NCI-H2081 (cell line): ENCODE data around the gene GATA5.

Source experiments
- DNase-seq, 2 experiments: peaks; one replicate each; lab custom pipeline; 2025; lab: John Stamatoyannopoulos, UW

Gene GATA5

DNA sequence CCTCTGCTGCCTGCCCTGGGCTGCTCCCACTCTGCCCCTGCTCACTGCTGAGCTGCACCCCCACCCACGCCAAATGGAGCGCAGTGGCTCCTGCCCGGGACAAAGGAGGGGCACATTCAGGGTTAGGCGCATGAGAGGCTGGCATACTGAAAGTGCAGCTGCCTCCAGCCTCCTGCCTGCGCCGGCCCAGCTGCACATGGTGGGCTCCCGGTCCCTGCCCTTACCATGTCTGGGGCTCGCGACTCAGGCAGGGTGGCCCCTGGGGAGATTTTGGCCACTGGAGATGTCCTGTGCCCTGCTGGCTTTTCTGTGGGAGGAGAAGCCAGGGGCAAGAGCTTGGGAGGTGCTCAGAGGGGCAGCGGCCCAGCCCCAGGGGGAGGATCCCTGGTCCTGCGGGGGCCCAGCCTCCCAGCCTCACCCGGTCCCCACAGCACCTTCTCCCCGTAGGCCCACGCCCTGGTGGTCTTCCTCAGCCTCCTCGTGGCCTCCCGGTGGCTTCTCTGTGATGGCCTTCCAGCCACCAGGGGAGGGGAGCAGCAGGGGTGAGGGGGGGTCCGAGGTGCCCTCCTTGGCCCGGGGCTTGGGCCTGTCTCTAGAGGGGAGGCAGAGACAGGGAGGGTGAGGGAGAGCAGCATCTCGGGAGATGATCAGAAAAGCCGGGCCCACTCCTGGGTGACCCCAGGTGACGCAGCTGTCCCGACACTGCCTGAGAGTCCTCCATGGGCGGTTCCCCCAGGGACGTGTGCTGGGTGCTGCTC is 60.3 kb downstream of the GATA5 start:
- no peak for DNase-seq

DNA sequence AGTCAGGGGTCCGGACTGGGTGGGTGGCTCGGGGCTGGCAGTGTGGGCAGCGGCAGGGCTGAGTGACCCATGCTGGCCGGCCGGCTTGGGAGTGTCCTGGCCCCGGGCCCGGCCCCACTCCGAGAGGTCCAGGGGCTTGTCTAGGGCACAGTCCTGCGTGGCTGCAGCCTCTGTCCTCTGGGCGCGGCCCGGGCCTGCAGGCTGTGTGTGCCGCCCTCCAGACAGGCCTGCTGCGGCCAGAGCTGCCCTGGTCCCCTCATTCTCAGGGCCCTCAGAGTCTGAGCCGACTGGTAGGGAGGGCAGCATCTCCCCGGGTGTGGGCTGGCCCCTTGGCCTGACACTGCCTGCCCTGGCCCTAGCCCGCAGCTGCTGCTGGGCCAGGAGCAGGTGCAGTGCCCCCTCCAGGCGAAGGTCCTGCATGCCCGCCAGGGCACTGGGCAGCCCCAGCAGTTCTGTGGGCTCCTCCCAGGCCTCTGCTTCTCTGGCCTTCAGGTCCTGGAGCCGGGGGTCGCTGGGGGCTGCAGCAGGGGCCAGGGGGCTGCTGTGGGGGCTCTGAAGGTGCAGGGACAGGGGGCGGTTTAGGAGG is 61.8 kb downstream of the GATA5 start:
- DNase-seq, result no peak
